Suppressor macrophage (primary cell): Measurements from ENCODE around the gene SLC16A3.

ENCODE experiments used
- DNase-seq, 4 experiments: peaks; one replicate each; pipeline ENCODE4 v3.0.0-alpha.2; 2020 to 2022

SLC16A3 gene

DNA sequence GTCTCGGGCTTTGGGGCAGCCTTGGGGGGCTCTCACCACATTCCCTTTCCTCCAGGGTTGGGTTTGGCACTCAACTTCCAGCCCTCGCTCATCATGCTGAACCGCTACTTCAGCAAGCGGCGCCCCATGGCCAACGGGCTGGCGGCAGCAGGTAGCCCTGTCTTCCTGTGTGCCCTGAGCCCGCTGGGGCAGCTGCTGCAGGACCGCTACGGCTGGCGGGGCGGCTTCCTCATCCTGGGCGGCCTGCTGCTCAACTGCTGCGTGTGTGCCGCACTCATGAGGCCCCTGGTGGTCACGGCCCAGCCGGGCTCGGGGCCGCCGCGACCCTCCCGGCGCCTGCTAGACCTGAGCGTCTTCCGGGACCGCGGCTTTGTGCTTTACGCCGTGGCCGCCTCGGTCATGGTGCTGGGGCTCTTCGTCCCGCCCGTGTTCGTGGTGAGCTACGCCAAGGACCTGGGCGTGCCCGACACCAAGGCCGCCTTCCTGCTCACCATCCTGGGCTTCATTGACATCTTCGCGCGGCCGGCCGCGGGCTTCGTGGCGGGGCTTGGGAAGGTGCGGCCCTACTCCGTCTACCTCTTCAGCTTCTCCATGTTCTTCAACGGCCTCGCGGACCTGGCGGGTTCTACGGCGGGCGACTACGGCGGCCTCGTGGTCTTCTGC lies 8.4 kb downstream of the SLC16A3 start:
- DNase-seq, result peak in 2 of 4 experiments; percentile 34 to 49

DNA sequence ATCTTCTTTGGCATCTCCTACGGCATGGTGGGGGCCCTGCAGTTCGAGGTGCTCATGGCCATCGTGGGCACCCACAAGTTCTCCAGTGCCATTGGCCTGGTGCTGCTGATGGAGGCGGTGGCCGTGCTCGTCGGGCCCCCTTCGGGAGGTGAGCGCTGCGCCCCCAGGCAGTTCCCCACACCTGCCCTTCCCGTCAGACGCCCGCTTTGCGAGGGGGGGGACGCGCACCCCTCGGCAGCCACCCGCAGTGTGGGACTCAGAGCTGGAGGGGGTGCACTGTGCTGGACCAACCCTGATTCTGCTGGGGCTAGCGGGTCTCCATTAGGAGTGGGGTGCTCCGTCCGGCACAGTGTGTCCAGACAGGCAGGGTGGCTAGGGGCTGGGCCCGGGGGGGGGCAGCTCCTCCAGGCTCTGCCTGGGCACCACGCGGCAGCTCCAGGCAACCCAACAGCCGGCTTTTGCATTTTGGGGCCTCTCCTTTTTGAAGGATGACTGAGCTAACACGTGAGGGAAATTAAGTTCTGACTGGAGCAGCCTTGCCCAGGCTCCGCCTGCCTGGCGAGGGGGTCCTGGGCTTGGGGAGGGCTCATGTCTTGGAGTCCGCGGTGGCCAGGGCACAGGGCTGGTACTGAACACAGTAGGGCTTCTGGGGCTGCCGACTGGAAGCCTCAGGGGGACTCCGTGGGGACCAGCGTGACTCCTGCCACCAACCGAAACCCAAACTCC lies 9.1 kb downstream of the SLC16A3 start:
- peak in 1 of 4 experiments; percentile 30 for DNase-seq

DNA sequence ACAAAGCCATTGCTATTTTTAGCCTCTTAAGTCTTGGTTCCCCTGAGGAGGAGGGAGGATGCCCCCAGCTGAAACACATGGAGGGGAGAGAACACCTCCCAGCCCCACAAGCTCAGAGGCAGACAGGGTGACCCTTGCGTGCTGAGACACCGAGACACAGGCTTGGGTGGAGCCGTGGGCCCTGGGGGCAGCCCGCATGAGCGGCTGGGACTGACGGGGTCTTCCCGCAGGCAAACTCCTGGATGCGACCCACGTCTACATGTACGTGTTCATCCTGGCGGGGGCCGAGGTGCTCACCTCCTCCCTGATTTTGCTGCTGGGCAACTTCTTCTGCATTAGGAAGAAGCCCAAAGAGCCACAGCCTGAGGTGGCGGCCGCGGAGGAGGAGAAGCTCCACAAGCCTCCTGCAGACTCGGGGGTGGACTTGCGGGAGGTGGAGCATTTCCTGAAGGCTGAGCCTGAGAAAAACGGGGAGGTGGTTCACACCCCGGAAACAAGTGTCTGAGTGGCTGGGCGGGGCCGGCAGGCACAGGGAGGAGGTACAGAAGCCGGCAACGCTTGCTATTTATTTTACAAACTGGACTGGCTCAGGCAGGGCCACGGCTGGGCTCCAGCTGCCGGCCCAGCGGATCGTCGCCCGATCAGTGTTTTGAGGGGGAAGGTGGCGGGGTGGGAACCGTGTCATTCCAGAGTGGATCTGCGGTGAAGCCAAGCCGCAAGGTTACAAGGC lies 9.8 kb downstream of the SLC16A3 start:
- peak; percentile 88 to 96 (median 94) for DNase-seq

DNA sequence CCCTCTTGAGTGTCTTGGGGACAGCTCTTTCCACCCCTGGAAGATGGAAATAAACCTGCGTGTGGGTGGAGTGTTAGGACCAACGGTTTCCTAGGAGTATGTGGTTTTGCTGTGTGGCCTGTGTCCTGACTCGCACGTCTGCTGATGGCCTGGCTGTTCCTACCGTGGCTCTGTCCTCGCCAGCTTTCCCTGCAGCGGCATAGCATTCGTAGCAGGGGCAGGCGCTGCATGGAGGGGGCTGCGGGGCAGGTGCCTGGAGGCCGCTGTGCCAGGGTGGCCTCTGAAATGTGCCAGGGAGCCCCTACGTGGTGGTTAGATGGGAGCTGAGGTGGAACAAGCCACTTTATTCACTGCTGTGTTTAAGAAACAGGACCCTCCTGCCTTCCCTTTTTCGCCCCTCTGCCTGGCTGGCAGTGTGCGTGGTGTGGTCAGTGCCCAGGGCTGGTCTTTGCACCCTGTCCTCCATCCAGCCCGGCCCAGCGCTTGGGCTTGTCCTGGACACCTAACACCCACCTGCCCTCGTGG lies 10.6 kb downstream of the SLC16A3 start:
- DNase-seq, result no peak

DNA sequence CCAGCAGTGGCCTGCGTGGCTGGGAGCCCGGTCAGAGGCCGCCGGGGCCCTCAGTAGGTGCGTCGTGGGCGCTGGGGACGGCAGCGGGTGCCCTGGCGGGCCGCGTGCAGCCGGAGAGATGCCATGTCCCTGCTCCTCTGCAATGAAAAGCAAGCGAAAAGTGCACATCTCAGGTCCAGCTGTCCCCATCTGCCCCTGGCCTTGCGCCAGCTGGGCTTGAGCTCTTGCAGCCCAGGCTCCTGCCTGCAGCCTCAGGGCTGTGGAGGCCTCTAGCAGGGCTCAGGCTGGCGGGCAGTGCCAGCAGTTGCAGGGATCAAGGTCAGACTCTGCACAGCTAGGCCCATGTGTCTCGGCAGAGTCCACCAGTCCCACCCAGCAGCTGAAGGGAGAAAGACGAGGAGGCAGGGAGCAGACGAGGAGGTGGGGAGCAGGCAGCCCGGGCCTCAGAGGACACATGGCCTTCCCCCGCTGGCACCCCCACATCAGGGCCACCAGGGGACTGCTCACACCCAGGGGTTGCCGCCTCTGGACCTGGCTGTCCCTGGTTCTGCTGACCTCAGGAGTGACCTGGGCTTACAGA lies 11.2 kb downstream of the SLC16A3 start:
- no peak for DNase-seq

DNA sequence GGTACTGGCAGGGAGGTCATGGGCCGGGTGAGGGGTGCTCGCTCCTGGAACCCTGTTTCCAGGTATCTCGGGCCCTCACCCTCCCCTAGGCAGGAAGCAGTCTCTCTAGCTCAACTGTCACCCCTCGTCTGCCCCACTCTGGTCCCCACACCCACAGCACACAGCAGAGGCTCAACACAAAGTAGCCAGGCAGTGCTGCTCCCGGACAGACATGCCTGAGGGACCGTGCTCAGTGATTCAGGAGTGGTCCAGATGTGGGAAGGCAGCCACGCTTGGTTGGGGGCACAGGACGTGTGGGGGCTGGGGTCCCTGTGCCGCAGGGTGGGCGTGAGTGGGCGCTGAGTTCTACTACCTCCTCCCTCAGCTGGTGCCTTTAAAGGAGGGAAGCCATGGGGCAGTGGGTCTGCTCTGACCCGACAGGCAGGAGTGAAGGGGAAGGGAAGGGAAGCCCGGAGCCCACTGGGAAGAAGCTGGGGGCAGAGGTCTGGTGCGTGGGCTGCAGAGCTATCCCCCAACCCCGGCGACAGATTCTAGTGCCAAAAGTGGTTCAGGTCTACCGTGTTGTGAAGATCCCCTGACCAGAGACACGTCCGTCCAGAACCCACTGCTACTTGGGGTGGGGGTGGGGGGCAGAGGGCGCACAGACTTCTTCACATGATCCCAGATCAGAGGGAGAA lies 11.8 kb downstream of the SLC16A3 start:
- DNase-seq, result no peak

DNA sequence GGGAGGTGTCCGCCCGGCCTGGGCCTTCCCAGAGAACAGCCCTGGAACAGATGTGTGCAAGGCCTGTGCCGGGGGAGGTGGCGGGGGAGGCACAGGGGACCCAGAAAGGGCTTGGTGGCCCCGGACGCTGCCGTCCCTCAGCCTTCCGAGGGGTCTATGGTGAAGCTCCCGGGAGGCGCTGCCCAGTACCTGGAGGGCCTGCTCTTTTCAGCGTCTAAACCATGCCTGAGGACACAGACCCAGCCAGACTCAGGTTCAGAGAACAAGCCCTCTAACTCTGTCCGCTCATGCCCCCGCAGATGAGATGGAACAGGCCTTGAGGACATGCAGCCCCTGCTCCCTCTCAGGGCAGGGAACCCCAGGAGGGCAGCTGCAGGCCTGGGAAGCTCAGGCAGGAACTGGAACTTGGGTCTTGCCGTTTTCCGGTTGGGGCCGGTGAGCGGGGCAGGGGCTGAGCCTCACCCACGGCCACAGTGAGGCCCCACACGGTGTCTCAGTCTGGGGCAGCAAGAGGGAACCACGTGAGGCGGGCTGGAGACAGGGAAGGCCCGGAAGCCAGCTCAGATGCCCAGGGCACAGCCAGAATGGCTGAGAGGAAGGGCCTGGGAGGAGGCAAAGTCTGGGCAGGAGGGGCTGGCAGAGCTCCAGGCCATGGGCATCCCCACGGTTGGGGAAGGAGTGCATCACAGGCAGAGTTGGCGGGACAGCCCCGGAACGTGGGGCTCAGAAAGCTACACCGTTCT lies 12.5 kb downstream of the SLC16A3 start:
- peak; percentile 93 to 95 (median 95) for DNase-seq

DNA sequence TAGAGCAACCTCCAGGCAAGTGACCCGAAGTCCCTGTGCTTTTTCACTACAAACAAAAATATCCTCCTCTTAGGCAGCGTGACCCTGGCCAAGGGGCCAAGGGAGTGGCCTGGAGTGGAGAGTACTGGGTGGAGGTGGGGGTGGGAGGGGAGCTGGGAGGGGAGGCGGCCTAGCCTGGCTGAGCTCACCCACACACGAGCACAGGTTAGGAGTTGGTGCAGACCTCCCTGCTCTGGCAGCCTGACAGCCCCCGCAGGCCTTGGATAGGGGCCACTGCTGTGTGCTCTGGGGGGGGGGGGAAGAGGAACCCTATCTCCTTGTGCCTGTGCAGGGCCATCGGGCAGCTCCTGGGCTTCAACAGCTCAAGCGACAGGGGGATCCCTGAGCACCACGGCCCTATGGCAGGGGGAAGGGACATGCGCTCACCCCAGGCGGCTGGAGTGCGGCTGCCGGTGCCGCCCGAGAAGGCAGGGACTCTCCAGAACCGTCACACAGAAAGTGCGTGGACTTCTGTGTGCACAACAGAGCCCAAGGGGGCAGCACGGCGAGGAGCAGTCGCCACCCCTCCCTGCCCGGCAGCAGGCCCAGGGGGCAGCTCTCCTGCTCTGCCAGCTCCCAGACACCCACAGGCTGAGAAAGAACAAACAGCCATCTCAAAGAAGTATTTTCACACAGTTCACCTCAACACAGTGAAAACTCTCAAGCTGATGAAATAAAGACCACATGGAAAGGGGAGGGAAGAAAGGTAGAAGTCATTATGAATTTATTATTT lies 13.3 kb downstream of the SLC16A3 start:
- DNase-seq, result peak in 1 of 4 experiments; percentile 38

DNA sequence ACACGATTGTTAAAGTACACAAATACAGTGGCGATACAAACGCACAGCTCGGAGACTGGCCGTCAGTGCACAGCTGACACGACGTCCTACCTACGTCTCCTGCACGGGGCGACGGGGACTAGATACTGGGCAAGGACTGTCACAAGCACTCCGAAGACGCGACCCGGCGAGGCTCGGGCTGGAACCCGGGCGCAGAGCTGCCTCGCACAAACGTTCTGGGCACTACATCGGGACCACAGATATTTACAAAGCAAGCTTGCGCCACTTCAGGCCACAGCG lies 13.8 kb downstream of the SLC16A3 start:
- DNase-seq, result no peak

DNA sequence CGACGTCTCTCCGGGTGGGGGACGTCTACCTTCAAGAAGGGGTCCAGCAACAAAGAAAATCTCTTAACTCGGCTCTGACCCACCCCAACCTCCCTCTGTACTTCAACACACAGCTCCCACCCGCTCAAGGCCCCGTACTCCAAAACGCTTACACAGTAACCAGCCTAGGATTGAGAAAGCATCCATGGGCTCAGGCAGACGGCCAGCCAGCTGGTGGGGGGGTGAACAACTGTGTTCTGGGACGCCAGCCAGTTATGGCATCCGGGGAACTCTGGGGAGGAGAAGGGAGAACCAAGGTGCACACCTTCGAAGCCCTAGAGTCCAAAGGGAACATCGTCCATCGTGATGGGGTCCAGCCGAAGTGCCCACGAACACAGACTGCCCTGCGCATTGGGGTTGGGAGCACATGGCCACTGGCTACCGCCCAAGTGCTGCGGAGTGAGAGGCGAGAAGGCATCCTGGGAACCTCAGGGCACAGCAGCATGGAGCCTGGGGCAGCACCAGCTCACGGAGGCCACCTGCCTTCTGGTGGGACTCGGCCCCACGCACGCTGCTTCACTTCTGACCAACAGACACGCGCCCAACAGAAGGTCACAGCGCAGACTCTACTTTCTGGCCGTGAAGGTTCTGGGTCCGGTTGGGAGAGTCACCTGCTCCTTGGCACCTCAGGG lies 14.3 kb downstream of the SLC16A3 start:
- peak in 2 of 4 experiments; percentile 27 to 36 for DNase-seq

DNA sequence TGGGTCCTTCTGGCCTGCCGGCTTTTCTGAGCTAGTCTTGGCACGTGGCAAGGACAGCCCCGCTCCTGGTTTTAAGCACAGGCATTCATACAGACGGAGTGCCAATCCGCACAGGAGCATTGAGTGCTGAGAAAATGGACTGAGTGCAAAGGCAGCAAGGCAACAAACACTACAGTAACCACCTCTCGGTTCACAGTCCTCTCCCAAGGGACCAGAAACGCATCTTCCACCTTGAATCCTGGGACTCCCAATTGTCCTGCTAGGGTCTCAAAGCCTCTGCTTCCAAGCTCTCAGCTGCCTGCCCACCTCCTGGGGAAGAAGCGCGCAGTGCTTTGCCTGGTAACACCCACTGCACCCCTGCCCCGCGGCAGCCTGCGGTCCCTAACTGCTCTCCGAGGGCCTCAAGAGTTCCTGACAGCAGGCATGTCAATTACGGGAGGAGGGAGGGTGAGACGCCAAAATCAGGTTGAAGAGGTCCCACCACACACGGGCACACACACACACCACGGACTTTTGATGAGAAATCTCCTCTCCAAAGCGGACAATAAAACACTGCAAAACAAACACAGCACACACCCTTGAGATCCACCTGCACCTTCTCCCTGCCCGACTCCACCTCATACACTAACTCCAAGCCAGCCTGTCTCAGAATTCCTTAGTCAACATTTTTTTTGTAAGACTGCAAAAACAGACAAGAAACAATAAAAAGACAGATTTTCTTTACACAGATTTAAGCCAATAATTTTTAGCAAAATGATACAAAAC lies 15.0 kb downstream of the SLC16A3 start:
- DNase-seq, result no peak

DNA sequence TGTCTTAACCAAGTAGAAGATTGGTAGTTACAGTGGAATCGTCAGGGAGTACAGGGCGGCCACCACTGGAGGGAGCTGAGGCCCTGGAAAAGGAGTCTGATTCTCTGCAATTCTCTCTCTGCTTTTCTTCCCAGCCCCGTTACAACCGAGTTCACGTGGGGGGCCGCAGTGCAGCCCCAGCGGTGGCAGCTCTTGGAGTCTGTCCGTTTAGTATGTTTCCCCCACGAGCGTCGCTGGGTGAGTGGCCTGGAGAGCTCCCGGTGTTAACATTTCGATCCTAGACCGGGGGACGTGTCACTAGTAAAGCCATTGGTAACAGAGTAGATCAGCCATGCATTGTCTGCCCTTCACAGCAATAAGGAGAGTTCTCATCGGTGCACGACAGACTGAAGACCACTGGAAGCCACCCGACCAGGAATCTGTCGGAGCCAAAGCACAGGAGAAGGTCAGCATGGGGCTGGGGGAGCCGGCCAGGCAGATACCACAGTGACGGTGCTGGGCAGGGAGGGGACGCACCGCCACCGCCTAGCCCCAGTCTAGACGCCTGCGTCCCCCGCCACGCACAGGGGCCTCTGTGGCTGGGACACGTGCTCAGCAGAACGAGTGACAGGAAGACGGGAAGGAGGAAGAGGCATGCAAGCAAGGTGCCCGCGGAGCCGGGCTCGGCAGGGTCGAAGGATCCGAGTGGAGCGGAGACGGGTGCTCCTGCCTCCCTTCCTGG lies 15.7 kb downstream of the SLC16A3 start:
- DNase-seq, result peak in 3 of 4 experiments; percentile 47 to 59 (median 47)

DNA sequence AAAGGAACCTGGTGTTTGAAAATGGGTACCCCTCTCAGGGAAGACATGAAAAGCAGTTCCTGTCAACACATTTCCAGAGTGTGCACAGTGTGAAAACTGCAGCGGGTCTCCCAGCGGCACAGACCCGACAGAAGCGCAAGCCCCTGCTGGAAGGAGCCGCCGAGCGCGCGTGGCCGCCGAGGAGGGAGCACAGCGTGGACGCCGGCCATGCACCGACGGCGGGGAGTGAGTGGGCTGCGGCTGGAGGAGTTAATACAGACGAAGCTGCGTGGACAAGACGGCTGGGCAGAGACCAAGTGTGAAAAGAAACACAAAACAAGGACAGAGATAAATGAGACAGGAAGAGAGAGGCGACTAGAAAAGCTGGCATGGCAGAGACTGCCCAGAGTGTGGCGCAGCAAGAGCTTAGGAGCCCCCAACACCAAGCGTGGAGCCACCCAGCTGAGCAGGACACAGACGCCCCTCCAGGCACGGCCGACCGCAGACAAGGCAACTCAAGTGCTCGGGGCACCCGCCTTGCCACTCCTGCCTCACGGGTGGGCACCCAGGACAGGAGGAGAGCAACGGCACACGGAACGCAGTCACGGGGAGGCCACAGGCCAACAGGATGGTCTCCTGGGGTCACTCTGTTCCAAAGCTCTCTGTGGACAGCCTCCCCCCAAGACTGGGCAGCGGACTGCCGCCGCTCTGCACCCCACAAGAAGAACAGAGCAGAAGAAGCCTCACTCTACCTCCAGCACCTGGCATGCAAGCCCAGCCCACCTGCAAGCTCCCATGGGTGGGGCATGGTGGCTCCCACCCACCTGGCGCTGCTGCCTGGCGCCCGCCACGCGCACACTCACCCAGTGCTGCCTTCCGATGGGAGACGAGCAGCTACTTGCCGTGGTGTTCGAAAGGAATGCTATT lies 16.5 kb downstream of the SLC16A3 start:
- DNase-seq, result no peak

DNA sequence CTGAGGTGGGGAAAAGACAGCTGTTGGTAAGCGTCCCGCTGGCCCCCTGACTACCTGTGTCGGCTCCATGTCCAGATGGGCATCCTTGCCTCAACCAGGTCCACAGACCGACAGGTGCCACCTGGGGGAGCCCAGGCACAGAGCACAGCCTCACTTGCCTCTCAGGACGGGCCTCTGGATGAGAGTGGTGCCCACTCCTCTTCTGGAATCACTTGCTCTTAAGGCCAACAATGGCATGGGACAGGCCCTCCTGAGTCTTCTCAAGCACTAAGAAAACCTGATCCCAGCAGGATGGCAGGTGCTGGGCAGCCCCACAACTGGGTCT lies 17.2 kb downstream of the SLC16A3 start:
- no peak for DNase-seq

DNA sequence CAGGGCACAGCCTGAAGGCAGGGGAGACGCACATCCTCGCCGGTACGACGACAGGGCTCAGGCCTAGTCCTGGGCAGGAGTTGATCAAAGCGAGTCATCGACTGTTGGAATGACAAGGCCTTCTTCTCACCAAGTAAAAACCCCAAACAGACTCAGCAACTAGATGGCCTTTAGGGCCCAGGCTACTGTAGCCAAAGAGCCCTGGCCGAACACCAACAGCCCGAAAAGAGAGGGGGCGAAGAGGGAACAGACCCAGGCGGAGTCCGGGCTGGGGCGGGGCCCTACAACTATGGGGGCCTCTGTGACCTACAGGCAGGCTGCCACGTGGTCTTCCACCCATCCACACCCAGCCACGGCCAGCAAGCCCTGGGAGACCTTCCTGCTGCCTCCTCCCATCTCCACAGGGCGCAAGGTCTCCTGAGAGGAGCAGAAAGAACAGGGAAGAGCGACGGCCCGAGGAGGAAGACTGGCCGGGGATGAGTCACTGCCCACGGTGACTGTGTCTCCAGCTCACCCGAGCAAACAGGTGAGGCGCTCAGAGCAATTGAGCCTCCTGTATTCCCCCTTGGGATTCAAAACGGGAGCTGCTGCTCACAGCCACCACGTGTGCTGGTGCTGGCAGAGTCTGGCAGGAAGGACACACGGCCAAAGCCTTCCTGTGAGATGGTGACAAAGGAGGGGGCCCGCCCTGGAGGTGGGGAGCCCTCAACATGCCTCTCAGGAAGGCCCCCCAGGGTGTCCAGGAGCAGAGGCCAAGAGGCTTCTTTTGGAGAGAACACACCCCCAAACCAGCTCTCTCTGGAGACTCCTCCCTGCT lies 17.7 kb downstream of the SLC16A3 start:
- no peak for DNase-seq

DNA sequence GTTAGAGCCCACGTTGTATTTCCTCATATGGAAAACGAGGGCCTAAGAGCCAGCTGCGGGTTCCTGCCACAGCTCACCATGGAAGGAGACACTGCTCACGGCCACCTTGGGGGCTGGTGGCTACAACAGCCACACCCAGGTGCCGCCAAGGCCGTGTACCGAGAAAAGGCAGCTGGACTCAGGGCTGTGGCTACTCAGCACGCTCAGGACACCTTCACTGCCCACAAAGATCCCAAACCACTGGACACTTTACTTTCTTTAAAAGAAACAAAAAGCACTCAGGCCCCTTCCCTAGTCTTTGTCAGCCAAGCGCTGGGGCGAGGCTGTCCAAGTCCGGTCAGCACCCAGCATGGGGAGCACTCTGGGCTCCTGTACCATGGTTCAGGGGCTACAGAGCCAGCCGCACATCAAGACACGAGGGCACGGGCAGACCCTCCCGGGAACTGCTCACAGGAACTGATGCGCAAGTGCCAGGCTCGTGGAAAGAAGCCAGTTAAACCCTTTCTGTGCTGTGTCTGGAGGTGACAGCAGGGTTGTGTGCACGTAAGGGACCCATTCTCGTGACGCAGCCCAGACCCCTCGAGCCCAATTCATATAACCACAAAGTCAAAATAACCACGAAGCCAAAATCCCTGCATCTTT lies 18.5 kb downstream of the SLC16A3 start:
- peak in 3 of 4 experiments; percentile 37 to 48 (median 48) for DNase-seq
